Activated CD4-positive, CD25-positive, alpha-beta regulatory T cell treated with anti-CD3 and anti-CD28 coated beads, Interleukin-2, amount 50 U/mL, for 16 hours (primary cell): ENCODE results near the gene SLC37A4.
"Not testable (repeated sequence)": the region's sequence is repeated elsewhere in the genome, so short reads cannot be mapped to it uniquely, and the experiment has no call there.

Experiments
- DNase-seq: peaks from one replicate; pipeline ENCODE4 v3.0.0-alpha.2; 2020; ENCODE audit warnings: low read depth, low spot score

SLC37A4 gene

DNA sequence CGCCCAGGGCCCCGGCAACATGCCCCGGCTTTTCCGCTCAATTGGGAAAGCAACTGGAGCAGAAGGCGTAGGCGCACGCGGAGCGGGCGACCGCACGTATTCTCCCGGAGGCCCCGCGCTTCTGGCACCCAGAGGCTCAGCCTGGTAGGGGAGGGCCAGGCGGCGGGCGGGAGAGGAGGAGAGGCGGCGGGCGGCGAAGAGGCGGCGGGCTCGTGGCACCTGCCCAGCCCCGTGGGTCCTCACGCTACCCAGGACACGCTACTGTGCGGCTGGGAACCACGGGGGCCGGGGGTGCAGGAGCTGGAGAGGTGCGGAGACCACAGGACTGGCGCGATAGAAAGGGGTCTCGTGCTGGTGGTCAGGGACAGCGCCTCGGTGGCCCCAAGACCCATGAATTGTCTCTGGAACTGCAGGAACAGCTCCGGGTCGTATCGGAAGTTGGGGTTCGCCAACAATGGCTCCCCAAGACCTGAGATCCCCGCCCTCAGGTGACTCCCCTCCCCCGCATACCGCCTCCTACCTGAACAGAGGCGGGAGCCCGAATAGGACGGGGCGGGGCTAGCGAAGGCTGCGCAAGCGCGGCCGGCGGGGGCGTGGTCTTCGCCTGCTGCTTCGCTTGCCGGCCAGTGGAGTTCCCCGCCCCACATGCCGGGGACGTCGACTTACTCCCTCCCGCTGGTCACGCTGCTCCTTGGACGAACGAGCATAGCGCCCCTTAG lies at the start of gene SLC37A4:
SLC37A4 (minus strand) TSS at position 549 of the 719 bp plus-strand sequence.
- peak; percentile 96 for DNase-seq

DNA sequence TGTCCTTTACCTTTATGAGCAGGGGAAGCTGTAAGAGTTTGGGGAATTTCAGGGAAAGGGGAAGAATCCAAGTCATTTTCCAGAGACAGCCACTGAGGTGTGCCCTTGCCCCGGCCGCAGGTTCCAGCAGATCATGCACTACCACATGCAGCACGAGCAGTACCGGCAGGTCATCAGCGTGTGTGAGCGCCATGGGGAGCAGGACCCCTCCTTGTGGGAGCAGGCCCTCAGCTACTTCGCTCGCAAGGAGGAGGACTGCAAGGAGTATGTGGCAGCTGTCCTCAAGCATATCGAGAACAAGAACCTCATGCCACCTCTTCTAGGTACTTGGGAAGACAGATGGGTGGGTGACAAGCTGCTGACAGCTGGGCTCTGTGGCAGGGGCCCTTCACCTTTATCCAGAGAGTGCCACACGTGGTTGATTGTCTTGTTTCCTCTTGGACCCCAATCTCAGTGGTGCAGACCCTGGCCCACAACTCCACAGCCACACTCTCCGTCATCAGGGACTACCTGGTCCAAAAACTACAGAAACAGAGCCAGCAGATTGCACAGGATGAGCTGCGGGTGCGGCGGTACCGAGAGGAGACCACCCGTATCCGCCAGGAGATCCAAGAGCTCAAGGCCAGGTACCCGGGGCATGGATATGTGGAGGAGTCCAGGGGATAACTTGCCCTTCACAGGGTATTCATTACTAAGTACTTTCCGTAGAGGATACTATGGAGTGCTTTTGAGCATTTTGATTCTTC lies 48.2 kb upstream of the SLC37A4 start:
- no peak for DNase-seq

DNA sequence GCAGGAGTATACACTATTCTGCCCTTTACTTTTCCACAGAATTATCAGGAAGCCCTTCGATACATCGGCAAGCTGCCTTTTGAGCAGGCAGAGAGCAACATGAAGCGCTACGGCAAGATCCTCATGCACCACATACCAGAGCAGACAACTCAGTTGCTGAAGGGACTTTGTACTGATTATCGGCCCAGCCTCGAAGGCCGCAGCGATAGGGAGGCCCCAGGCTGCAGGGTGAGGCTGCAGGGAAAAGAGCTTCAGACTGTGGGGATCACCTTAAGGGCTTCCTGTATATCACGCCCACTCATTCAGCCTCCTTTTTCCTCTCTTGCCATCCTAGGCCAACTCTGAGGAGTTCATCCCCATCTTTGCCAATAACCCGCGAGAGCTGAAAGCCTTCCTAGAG lies 47.2 kb upstream of the SLC37A4 start:
- no peak for DNase-seq

DNA sequence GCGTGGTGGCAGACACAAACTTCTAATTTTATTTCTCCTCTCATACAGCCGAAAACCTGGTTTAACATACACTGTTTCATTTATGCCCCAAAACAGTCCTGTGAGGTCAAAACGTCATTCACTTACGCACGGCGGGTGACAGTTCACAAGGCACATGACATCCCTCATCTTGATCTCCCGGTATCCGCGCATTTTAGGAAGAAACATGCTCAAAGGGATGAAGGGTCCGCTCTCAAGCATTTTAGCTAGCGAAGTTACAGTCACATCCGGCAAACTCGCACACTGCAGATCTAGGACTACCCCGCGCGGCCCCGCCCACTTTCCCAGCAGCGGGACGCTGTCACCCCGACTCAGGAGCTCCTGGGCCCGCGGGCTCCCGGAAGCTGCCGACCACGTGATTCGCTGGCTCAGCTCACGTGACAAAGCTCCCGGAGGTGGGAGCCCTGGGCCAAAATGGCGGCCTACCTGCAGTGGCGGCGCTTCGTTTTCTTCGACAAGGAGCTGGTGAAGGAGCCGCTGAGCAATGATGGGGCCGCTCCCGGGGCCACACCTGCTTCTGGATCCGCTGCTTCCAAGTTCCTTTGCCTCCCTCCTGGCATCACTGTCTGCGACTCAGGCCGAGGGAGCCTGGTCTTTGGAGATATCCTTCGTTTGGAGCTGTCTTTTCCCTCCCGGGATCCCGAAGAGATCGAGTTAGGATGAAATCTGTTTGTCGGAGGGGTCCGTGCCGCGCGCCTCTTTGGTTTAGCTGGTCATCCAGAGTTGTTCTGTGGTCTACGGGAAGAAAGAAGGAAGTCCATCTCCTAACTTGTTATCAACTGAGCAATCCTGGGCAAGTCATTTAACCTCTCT lies 36.9 kb upstream of the SLC37A4 start, which contains the start of gene VPS11:
VPS11 (plus strand) TSS at position 448 of the 852 bp plus-strand sequence; CDS start at position 454, 6 bp downstream.
- peak; percentile 93 for DNase-seq

DNA sequence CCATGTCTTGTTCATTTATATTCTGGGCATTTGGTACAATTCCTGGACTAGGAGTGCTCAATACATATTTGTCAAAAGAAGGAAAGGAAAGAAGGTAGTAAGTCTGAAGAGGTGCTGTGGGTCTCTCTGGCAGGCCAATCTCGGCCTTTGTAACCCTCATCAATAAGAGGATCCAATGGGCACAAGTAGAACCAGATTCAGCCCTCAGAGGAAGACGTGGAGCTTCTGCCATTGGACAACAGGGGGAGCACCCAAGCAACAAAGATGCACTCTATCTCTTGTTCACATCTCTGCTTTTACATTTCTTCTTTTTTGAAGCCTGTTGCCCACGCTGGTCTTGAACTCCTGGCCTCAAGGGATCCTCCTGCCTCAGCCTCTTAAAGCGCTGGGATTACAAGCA lies 34.7 kb upstream of the SLC37A4 start:
- no peak for DNase-seq

DNA sequence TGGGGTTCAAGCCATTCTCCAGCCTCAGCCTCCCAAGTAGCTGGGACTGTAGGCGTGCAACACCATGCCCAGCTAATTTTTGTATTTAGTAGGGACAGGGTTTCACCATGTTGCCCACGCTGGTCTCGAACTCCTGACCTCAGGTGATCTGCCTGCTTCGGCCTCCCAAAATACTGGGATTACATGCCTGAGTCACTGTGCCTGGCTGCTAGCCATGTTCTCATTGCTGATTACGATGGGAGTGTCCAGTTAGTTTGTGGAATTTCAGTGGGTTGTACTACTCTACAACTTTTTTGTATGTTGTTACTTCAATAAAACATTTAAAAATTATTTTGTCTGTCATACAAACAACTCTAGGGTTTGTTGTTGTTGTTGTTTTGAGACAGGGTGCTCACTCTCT lies 32.1 kb upstream of the SLC37A4 start:
- DNase-seq: no peak

DNA sequence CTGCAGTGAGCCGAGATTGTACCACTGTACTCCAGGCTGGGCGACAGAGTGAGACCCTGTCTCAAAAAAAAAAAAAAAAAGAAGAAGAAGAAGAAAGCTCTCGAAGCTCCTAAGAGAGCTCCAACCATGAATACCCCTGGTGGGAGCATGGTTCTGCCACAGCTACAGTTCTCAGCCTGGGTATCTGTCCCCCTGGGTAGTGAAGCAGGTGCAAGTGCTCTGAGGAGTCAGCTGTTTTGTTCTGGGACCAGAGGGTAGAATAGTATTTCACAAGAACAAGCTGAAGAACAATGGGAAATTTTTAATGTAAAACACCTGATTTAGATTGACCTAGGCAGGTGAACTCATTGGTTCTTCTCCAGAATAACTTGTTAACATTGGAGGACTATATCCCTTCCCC lies 30.6 kb upstream of the SLC37A4 start:
- no peak for DNase-seq

DNA sequence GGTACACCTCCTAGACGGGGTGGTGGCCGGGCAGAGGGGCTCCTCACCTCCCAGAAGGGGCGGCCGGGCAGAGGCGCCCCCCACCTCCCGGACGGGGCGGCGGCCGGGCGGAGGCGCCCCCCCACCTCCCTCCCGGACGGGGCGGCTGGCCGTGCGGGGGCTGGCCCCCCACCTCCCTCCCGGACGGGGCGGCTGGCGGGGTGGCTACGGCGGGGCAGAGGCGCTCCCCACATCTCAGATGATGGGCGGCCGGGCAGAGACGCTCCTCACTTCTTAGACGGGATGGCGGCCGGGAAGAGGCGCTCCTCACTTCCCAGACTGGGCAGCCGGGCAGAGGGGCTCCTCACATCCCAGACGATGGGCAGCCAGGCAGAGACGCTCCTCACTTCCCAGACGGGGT lies 28.5 kb upstream of the SLC37A4 start:
- DNase-seq: not testable (repeated sequence)

DNA sequence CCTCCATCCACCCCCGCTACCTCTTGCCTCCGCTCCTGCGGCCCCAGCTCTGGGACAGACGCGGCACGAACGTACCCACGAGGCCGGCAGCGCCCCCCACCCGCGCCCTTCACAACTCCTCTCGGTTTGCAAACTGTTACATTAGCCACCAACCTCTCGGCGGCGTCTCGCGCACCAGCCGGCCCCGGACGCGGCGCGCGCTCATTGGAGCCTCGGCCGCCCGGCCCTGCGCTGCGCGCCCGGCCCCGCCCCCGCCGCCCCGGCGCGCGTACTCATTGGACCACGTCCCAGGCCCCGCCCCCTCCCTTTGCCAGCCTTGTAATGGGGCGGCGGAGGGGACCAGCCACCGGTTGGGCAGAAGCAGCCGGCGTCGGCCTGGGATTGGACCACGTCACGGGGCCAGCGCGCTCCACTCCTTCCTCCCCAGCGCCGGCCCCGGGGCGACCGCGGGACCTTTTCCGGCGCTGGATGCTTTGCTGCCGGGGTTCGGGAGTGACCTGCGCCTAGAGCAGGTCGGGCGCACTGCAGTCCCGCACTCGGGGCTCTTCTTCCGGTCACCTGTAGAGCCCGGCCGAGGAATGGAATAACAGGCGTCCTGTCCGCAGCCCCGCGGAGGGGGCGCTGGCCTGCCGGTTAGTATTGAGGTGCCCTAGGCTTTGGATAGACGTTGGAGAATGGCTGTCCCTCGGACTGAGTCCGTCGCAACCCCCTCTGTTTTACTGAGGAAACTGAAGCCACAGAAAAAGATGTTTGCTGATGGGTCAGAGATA lies 26.5 kb upstream of the SLC37A4 start, which contains the start of gene HYOU1:
HYOU1 (minus strand) TSS at position 206 of the 770 bp plus-strand sequence. CDS start 1,045 bp downstream, outside the sequence.
- DNase-seq: peak; percentile 95

DNA sequence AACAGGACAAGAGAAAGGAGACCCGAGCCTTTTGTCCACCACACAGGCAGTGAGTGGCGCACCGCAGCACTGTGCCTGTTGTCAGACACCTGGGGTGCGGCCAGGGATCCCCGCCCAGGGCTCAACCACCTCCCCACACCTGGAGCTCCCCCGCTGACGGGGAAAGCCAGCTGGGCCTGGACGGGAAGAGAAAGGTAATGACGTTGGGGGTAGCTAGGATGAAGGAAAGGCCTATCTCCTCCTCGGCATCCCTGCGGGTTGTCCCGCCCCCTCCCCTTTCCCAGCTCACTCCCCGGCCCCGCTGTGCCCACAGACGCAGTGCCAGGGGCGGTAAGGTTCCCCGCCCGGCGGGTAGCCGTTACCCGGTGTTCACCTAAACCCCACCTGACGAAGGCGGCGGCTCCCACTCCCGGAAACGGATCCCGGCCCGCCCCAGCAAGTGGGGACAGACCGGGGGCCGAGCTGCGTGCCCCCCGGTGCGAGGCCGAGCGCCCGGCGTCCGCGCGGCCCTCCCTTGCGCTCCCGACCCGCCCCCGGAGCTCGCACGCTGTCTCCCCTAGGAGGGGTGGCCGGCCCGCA lies 25.8 kb upstream of the SLC37A4 start:
- no peak for DNase-seq

DNA sequence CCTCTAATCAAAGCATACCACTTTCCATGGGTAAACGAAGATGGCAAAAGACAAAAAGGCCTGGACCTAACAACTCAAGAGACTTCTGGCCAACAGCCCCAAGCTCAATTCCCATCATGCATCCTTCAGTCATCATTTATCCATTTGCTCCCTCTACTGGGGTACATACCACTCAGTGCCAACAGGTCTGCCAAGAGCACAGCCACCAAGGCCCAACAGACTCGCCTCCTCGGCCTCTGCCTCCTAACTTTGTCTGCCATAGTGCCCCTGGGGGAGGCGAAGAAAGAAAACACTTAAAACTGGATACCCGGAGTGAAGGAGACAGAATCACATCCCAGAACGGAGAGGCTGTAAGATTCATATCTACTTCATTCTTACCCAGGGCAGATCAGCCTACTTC lies 25.2 kb upstream of the SLC37A4 start:
- DNase-seq: no peak

DNA sequence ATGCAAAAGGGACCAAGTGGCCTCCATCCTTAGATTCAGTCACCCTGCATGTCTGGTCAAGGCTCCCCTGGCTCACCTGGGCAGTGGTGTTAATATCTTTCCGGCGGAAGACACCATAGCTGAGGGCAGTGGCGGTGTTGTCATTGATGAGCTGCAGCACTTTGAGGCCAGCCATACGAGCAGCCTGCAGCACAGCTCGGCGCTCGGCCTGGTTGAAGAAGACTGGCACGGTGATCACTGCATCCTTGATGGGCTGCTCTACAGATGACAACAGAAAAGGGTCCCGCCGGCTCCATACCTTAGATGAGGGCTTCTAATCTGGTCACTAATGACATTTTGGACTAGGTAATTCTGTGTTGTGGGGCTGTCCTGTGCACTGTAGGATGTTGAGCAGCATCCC lies 23.7 kb upstream of the SLC37A4 start:
- DNase-seq: no peak

DNA sequence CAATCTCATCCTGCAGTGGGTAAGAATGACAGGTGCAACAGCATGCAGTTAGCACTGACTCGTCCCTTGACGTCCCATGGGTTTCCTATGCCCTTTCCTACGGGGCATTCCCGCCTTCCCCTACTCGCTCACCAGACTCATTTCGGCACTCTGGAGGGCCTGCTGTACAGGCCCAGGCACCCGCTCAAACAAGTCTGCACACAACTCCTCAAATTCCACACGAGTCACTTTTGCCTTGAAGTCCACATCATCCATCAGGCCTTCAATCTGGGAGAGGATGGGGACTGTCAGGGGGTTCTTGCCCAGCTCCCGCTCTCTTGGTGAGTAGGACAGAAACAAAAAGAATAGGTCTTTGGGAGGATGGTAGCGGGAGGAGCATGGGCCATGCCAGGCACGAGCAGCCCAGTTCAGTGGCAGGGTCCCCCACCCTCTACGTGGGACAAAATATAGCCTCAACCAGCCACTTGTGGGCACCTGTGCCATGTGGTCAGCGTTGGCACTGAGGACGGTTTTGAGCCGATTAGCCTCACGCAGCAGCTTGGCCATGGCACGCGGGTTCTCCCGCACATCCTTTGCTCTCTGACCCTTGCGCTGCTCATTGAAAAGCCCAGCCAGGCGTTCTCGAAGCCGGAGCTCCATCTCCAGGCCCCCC lies 21.6 kb upstream of the SLC37A4 start:
- no peak for DNase-seq

DNA sequence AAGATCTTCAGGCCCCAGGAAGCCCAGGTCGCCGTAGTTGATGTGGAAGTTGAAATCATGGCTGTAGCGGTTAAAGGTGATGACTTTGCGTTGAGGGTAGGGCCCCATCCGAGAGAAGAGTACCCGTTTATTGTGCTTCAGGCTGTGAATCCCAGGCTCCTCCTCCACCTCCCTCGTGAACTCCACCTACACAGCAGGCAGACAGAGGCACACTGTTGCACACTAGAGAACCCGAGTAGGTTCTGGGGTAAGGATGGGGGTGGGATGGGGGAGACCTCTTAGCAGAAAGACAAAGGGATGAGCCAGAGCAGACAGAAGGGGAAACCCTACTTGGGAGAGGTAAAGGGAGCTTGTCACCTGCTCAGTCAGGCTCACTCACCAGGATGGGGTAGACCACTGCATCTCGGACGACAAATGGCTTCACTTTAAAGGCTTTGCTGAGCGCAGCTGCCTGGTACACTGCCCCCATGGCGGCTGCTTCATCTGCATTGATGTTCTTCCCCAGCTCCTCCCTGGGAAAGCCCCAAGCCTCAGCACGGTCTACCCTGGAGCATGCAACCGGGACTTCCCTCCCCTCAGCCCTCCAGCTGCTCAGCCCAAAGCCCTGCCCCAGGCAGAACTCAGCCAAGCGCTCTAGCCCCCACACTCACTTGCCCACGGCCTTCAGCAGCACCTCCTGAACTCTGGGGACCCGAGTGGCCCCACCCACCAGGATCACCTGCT lies 20.9 kb upstream of the SLC37A4 start:
- DNase-seq: no peak

DNA sequence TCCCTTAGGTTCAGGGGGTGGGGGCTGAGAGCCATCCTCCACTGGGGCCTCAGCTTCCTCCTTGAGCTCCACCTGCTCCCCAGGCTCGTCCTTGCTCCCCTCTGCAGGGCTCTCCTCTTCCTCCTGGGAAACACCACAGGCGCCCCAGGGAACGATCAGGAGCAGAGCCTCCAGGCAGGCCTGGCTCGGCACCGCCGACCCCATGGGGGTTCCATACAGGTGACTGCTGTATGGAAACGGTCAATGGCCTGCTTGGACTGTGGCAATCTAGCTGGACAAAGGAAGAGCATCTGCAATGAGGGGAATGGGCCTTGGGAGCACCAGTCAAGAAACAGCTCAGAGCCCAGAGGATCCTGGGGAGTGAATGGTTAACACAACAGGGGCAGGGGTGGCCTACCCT lies 18.4 kb upstream of the SLC37A4 start:
- DNase-seq: no peak

DNA sequence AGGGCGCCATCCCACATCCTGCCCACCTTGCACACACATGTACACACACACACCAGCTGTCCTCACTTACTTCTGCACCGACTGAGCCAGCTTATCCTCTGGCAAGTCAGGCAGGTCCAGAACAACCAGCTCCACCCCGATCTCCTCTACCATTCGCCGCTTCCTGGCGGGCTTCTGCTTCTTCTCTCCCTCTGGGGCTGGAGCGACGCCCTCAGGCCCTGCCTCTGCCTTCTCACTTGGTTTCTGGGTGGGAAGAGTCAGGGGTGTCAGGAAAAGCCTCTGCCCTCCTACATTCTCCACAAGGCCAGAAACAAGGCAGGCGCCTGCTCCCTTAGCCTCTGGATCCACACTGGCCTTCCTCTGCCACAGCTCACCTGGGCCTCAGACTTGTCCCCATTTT lies 18.0 kb upstream of the SLC37A4 start:
- no peak for DNase-seq

DNA sequence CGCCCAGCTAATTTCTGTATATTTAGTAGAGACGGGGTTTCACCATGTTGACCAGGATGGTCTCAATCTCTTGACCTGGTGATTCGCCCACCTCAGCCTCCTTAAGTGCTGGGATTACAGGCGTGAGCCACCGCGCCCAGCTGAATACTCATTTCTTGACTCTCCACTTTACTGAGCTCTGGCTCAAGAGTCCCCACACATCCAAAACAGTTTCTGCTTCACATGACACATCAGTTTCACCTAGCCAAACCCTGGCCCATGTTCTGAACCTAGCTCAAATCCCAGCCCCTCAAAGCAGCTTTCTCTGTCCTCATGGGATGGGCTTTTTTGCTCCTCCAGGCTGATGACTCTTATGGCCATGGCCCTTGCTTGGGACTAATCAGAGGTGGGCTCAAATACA lies 16.5 kb upstream of the SLC37A4 start:
- no peak for DNase-seq

DNA sequence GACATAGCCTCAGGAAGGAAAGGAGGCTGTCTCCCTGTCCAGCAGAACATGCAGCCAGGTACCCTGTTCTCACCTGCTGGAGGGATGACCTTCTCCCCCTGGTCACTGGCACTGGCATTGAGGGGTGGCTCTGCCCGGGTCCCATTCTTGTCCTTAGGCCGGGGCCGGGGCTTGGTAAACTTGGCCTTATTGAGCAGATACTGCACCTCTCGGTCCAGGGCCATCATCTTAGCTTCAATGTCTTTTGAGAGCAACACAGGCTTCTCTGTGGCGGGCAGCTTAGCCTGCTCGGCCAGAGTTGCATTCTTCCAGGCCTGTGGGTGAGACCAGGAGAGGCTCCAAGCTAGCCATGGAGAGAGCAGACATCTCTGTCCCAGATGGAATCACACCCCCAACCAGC lies 15.8 kb upstream of the SLC37A4 start:
- no peak for DNase-seq

DNA sequence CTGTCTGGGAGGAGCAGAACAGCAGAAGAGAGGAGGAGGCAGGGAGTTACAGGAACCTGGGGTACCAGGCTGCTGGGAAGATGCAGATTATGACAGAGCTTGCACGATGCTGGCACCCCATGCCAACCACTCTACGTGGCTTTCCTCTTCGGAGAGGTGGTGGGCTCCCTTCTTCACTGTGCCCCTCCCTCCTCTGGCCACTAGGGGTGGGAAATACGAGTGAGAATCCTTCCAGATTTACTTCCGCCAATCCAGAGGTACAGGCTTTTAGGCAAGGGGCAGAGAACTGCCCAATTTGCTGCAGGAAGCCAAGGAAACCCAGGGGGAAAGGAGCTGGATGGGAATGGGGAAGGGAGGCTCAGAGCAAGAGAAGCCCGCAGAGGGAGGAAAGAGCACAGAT lies 14.0 kb upstream of the SLC37A4 start:
- DNase-seq: no peak

DNA sequence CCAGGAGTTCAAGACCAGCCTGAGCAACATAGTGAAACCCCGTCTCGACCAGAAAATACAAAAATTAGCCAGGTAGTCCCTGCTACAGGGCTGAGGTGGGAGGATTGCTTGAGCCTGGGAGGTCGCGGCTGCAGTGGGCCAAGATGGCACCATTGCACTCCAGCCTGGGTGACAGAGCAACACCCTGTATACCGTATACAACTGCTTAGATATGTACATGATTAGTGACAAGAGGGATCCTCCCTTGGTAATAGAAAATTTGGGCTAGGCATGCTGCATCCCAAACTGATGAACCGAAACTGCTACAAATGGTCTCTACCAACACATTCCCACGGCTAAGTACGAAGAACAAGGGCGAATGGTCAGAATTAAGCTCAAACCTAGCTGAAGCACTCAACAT lies 12.2 kb upstream of the SLC37A4 start:
- DNase-seq: no peak
